Breast epithelium (tissue), 3 donors: ENCODE data around the gene VSIG10L.

Experiments
- CTCF ChIP-seq, 3 donors: fragments of 450-650 bp; IDR thresholded peaks; one replicate each; pipeline ENCODE4 v1.5.1; 2016 to 2017; ENCODE audit warnings: antibody characterized with exemption in 3 of 3, mild to moderate bottlenecking in 3 of 3, moderate library complexity in 3 of 3
- POLR2A ChIP-seq: fragments of 450-650 bp; IDR thresholded peaks from one replicate; pipeline ENCODE4 v1.6.1; 2016; ENCODE audit warnings: antibody characterized with exemption, mild to moderate bottlenecking, moderate library complexity

GRCh38 chr19:51331193-51331592 lies 10.7 kb downstream of the VSIG10L start:
- no peak for TF ChIP-seq POLR2A
- no peak for TF ChIP-seq CTCF (IDR thresholded peaks at IDR 0.05)
